ENCODE results near the gene SKI. TPM values are rescaled to one million over a fixed set of nuclear protein-coding genes. Genes with fewer than 3 reads are reported as not detected.

SKI gene
- total RNA-seq, 6 experiments from 2014 or later = 23.7 to 84.8 (median 31.4) TPM

DNA sequence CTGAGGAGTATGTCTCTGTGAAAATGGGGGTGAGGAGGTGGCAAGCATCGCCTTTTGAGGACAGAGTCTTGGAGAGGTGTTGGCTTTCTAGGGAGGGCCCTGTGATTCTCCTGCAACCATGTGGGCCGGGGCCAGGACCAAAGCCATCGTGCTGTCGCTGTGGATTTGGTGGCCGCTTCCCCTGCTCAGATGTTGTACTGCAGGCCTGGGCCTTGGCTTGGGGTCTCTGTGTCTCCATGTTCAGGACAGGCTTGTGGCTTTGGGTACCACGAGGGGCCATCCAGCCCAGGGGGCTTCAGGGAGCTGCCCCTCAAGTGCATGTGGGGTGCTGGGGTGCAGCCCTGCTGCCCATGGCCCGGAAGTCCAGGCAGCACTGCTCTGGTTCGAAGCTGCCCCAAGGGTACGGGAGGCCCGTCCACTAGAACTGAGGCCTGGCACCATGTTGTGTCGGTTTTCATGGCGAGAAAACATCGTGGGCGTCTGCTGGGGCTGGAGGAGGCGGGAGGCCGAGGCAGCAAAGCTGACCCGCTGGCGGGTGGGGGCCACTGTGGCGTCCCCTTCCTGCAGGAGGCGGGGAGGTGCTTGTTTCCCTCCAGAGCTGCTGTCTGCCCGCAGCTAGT, 55.4 kb downstream of the SKI start:
- Histone ChIP-seq H3K36me3 (no peaks in the 10 kb centered on the region), H3K27me3 (no peaks in the 10 kb centered on the region), H3K4me3 (no peak overlapping the region), H3K27ac (peak overlapping the region in 1 of 3 donors; percentile 84), H3K4me1 (peaks cover 0 to 47% (median 15%) of the 10 kb centered on the region in 4 donors), H3K9me3 (no peaks in the 10 kb centered on the region)
- WGBS (ENCODE audit: insufficient coverage, low coverage, low lambda C conversion rate, missing lambda C conversion rate) = no CpG with 5 or more reads among the region's 21 CpGs
- intact Hi-C loops (cut with DNase I) = no loop called here
- DNase-seq (peak in 2 of 3 donors; percentile 21 to 49), ATAC-seq (peak in 1 of 4 donors; percentile 1)
- TF ChIP-seq, protein P1, sequence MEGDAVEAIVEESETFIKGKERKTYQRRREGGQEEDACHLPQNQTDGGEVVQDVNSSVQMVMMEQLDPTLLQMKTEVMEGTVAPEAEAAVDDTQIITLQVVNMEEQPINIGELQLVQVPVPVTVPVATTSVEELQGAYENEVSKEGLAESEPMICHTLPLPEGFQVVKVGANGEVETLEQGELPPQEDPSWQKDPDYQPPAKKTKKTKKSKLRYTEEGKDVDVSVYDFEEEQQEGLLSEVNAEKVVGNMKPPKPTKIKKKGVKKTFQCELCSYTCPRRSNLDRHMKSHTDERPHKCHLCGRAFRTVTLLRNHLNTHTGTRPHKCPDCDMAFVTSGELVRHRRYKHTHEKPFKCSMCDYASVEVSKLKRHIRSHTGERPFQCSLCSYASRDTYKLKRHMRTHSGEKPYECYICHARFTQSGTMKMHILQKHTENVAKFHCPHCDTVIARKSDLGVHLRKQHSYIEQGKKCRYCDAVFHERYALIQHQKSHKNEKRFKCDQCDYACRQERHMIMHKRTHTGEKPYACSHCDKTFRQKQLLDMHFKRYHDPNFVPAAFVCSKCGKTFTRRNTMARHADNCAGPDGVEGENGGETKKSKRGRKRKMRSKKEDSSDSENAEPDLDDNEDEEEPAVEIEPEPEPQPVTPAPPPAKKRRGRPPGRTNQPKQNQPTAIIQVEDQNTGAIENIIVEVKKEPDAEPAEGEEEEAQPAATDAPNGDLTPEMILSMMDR (IDR thresholded peaks at IDR 0.05) = no peak

DNA sequence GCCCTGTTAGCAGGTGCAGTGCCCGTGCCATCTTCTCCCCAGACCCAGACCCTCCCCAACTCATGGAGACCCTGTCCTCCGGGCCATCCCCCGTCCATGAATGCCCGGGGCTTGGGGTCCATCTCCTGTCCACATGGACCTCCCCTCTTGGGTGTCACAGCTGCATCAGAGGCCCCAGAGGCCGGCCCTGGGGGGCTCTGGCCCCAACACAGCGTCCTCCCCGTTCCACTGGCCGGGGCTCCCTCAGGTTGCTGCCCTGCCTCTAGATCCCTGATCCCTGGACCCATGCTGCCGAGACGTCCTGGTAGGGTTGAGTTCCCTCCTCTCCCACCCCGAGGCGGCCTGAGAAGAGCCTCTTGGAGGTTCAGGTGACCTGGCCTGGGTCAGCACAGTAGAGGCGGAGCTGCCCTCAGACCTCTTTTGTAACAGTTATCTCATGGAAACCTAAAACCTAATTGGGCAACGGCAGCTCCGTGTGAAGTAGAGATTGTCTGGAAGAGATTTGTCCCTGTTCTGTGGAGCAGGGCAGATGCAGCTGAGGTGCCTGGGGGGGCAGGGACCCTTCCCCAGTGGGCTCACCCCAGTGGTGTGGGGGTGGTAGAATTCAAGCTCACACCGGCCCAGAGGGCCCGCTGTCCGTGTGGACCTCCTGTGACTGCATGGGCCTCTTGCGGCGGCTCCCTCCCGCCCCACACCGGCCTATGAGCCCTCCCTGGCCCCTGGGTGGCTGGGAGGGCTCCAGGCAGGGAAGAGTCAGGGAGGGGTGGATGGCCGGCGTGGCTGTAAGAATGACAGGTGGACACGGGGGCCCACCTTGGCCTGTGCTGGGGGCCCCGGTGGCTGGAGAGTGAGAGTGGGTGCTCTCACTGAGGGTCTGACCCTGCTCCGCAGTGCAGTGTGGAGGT, 56.1 kb downstream of the SKI start:
- Histone ChIP-seq H3K4me3 (no peak overlapping the region), H3K4me1 (peaks cover 0 to 44% (median 14%) of the 10 kb centered on the region in 4 donors), H3K27ac (peak overlapping the region in 2 of 3 donors; percentile 37 to 84), H3K9me3 (no peaks in the 10 kb centered on the region), H3K27me3 (no peaks in the 10 kb centered on the region), H3K36me3 (no peaks in the 10 kb centered on the region)
- TF ChIP-seq POLR2A (IDR thresholded peaks at IDR 0.05) = no peak
- TF ChIP-seq, protein P1 (IDR thresholded peaks at IDR 0.05) = no peak
- ATAC-seq (peak; percentile 36 to 84 (median 61)), DNase-seq (peak; percentile 29 to 77 (median 74))
- 64% methylated on average over 11 of the region's 27 CpGs for WGBS (ENCODE audit: insufficient coverage, low coverage, low lambda C conversion rate, missing lambda C conversion rate)
- intact Hi-C loops (cut with DNase I) = no loop called here

DNA sequence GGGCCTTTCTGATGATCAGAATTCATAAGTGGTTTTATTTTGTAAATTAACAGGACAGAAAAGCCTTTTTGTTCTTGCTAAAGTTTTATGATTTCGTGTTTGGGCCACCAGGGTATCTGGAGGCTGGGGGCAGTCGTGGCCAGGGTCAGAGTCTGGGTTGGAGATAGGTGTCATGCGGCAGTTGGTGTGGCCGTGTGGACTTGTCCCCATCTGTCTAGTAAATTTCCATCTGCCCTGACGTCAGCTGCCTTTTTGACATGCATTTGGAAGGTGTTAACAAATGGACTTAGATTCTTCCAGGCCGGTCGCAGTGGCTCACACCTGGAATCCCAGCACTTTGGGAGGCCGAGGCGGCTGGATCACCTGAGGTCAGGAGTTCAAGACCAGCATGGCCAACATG, 56.8 kb downstream of the SKI start:
- DNase-seq = peak in 1 of 3 donors; percentile 51
- H3K27me3 ChIP-seq = no peaks in the 10 kb centered on the region
- intact Hi-C loops (cut with DNase I) = no loop called here
- H3K9me3 ChIP-seq = no peaks in the 10 kb centered on the region
- no peaks in the 10 kb centered on the region for H3K36me3 ChIP-seq
- TF ChIP-seq, protein P1 (IDR thresholded peaks at IDR 0.05) = no peak
- TF ChIP-seq POLR2A (IDR thresholded peaks at IDR 0.05) = no peak
- ATAC-seq = peak; percentile 7 to 52 (median 24)
- H3K27ac ChIP-seq = peak overlapping the region in 2 of 3 donors; percentile 37 to 84
- H3K4me1 ChIP-seq = peaks cover 0 to 41% (median 12%) of the 10 kb centered on the region in 4 donors
- 37% methylated on average over 8 of the region's 9 CpGs for WGBS (ENCODE audit: insufficient coverage, low coverage, low lambda C conversion rate, missing lambda C conversion rate)
- H3K4me3 ChIP-seq = no peak overlapping the region

DNA sequence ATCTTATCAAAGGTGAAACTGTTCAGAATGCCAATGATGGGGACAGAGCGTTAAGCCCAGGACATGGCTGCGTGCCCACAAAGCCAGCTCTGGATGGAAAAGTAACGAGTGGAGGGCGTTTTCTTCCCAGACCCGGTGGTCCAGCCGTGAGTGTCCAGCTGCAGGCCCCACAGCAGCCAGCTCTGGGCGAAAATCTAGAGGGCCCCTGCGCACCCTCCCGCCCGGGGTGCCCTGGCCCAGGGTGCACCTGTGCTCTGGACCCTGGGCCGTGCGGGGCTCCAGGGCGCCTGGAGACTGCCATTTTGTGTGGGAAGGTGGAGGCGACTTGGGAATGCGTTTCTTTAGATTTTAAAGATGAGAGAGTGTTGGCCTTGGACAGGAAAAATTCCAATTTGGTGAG, 58.8 kb downstream of the SKI start:
- no peak for TF ChIP-seq POLR2A (IDR thresholded peaks at IDR 0.05)
- TF ChIP-seq, protein P1 (IDR thresholded peaks at IDR 0.05) = no peak
- no peak overlapping the region for H3K27ac ChIP-seq
- intact Hi-C loops (cut with DNase I) = no loop called here
- DNase-seq = no peak
- no peak overlapping the region for H3K4me3 ChIP-seq
- H3K27me3 ChIP-seq = no peaks in the 10 kb centered on the region
- no peaks in the 10 kb centered on the region for H3K9me3 ChIP-seq
- H3K4me1 ChIP-seq = peaks cover 0 to 48% (median 13%) of the 10 kb centered on the region in 4 donors
- ATAC-seq = no peak
- WGBS (ENCODE audit: insufficient coverage, low coverage, low lambda C conversion rate, missing lambda C conversion rate) = 76% methylated on average over 8 of the region's 15 CpGs
- no peaks in the 10 kb centered on the region for H3K36me3 ChIP-seq
